ENCODE measurements around the gene SRRM4. TPM values are rescaled to one million over a fixed set of nuclear protein-coding genes. Genes with fewer than 3 reads are reported as not detected.

SRRM4 gene
- total RNA-seq, 1 experiment from 2014 or later: 1.4 TPM

DNA sequence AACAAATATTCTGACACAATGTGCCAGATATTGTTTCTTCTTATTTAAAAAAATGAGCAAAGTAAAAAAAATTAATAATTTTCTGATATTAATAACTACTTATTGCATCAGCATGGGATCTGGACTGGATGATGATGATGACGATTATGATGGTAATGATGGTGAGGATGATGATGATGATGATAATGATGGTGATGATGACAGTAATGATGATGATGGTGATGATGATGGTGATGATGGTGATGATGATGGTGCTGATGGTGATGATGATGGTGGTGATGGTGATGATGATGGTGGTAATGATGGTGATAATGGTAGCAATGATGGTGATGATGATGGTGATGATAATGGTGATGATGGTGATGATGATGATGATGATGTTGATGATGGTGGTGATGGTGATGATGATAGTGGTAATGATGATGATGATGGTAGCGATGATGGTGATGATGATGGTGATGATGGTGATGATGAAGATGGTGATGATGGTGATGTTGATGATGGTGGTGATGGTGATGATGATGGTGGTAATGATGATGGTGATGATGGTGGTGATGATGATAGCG lies 94.0 kb downstream of the SRRM4 start:
- Histone ChIP-seq H2BK12ac (ENCODE audit: insufficient read length, low read depth, low read length) (no peak overlapping the region), H3K27me3 (ENCODE audit: insufficient read depth, low read length) (no peaks in the 10 kb centered on the region)
- no peaks in the 10 kb centered on the region for H3K4me1 Mint-ChIP-seq

More for the DNA sequence above, 94.0 kb downstream of the SRRM4 start:
- Mint-ChIP-seq H3K9me3 (no peaks in the 10 kb centered on the region), H3K4me3 (no peak overlapping the region), H3K27me3 (ENCODE audit: low read depth) (peaks cover 8% of the 10 kb centered on the region), H3K36me3 (ENCODE audit: insufficient read depth in 1 of 3, low read depth in 3 of 3) (no peaks in the 10 kb centered on the region), H3K27ac (no peak overlapping the region)
- Histone ChIP-seq H2BK20ac (ENCODE audit: low read depth, low read length, poor library complexity, severe bottlenecking) (no peak overlapping the region), H3T11ph (ENCODE audit: low read length) (no peak overlapping the region), H2AK5ac (ENCODE audit: insufficient read length, low read length) (no peak overlapping the region), H3K27ac (ENCODE audit: insufficient read length, low read depth, low read length) (no peak overlapping the region), H3K4me2 (ENCODE audit: insufficient read depth, insufficient read length, low read length) (no peak overlapping the region), H3K14ac (ENCODE audit: insufficient read depth, low read length) (no peak overlapping the region), H4K8ac (replicated peaks; ENCODE audit: insufficient read length, low read depth, low read length) (no peak overlapping the region), H2BK120ac (ENCODE audit: low read depth, low read length, poor library complexity, severe bottlenecking) (no peak overlapping the region), H3K79me2 (ENCODE audit: insufficient read depth, low read length) (no peaks in the 10 kb centered on the region), H2AFZ (ENCODE audit: low read length) (no peak overlapping the region), H3K79me1 (ENCODE audit: insufficient read depth, low read depth, low read length, poor library complexity, severe bottlenecking) (no peaks in the 10 kb centered on the region), H2BK15ac (ENCODE audit: low read depth, low read length) (no peak overlapping the region), H3K4me1 (ENCODE audit: insufficient read depth, low read length) (no peaks in the 10 kb centered on the region), H2BK5ac (ENCODE audit: insufficient read length, low read length) (no peak overlapping the region), H3K23me2 (ENCODE audit: insufficient read length, low read depth, low read length, poor library complexity, severe bottlenecking) (no peaks in the 10 kb centered on the region), H3K9me3 (ENCODE audit: control insufficient read depth, low read depth, low read length) (no peaks in the 10 kb centered on the region), H4K5ac (ENCODE audit: insufficient read length, low read depth, low read length) (no peak overlapping the region), H3K23ac (ENCODE audit: insufficient read length, low read depth, low read length) (no peak overlapping the region), H4K20me1 (ENCODE audit: control insufficient read depth, insufficient read depth, insufficient read length) (peaks cover 3% of the 10 kb centered on the region), H3K56ac (ENCODE audit: insufficient read length, low read depth, low read length) (no peak overlapping the region), H3K9ac (ENCODE audit: extremely low read depth, insufficient read length, low read length) (no peak overlapping the region), H3K18ac (ENCODE audit: insufficient read length, low read depth, low read length) (no peak overlapping the region), H3K4ac (ENCODE audit: low read depth, low read length) (no peak overlapping the region), H4K91ac (ENCODE audit: insufficient read length, low read depth, low read length) (no peak overlapping the region)
- WGBS (ENCODE audit: extremely low coverage, insufficient read length, low lambda C conversion rate): no CpG with 5 or more reads among the region's 3 CpGs
- no peak for DNase-seq
- TF ChIP-seq CTCF (conservative IDR thresholded peaks at IDR 0.05): no peak

Data from H9 (cell line).